ENCODE results near the gene SMCO3.

The SMCO3 gene

GRCh38 chr12:14828892-14829291 lies 14.9 kb upstream of the SMCO3 start:
- DNase-seq (ENCODE audit: low read depth in 1 of 2, low spot score in 1 of 2) = no peak

- DNase-seq (ENCODE audit: low read depth in 1 of 2, low spot score in 1 of 2) = no peak
Measured at GRCh38 chr12:14827043-14827442, 13.1 kb upstream of the SMCO3 start.

- DNase-seq (ENCODE audit: low read depth in 1 of 2, low spot score in 1 of 2) = no peak
Measured at GRCh38 chr12:14826491-14826890, 12.5 kb upstream of the SMCO3 start.

- DNase-seq (ENCODE audit: low read depth in 1 of 2, low spot score in 1 of 2) = no peak
Measured at GRCh38 chr12:14825256-14825655, 11.3 kb upstream of the SMCO3 start.

- no peak for DNase-seq (ENCODE audit: low read depth in 1 of 2, low spot score in 1 of 2)
Measured at GRCh38 chr12:14824012-14824634, 10.1 kb upstream of the SMCO3 start.

- DNase-seq (ENCODE audit: low read depth in 1 of 2, low spot score in 1 of 2) = no peak
Measured at GRCh38 chr12:14811486-14811885, 2.5 kb downstream of the SMCO3 start.

- no peak for DNase-seq (ENCODE audit: low read depth in 1 of 2, low spot score in 1 of 2)
Measured at GRCh38 chr12:14810953-14811483, 3.0 kb downstream of the SMCO3 start.

- no peak for DNase-seq (ENCODE audit: low read depth in 1 of 2, low spot score in 1 of 2)
Measured at GRCh38 chr12:14810167-14810952, 3.6 kb downstream of the SMCO3 start.

GRCh38 chr12:14803830-14804160 lies 10.2 kb downstream of the SMCO3 start:
- DNase-seq (ENCODE audit: low read depth in 1 of 2, low spot score in 1 of 2) = no peak

- DNase-seq (ENCODE audit: low read depth in 1 of 2, low spot score in 1 of 2) = peak; percentile 68 to 70
Measured at GRCh38 chr12:14803011-14803829, 10.8 kb downstream of the SMCO3 start, which contains the start of the genes C12orf60 and WBP11. Gene C12orf60, plus strand, starts transcription at chr12:14803670. Its CDS starts 19,266 bp downstream, at chr12:14822936. Gene WBP11, minus strand, starts transcription at chr12:14803478. Its CDS starts 2,095 bp downstream, at chr12:14801383.

- no peak for DNase-seq (ENCODE audit: low read depth in 1 of 2, low spot score in 1 of 2)
Measured at GRCh38 chr12:14802721-14803010, 11.3 kb downstream of the SMCO3 start.

GRCh38 chr12:14802247-14802646 lies 11.7 kb downstream of the SMCO3 start:
- no peak for DNase-seq (ENCODE audit: low read depth in 1 of 2, low spot score in 1 of 2)

- no peak for DNase-seq (ENCODE audit: low read depth in 1 of 2, low spot score in 1 of 2)
Measured at GRCh38 chr12:14795028-14795448, 18.9 kb downstream of the SMCO3 start.

GRCh38 chr12:14785568-14785967 lies 28.4 kb downstream of the SMCO3 start:
- DNase-seq (ENCODE audit: low read depth in 1 of 2, low spot score in 1 of 2) = no peak

GRCh38 chr12:14784471-14784870 lies 29.5 kb downstream of the SMCO3 start:
- no peak for DNase-seq (ENCODE audit: low read depth in 1 of 2, low spot score in 1 of 2)

GRCh38 chr12:14782756-14783155 lies 31.2 kb downstream of the SMCO3 start:
- DNase-seq (ENCODE audit: low read depth in 1 of 2, low spot score in 1 of 2) = no peak

- DNase-seq (ENCODE audit: low read depth in 1 of 2, low spot score in 1 of 2) = no peak
Measured at GRCh38 chr12:14781563-14781962, 32.4 kb downstream of the SMCO3 start.

- no peak for DNase-seq (ENCODE audit: low read depth in 1 of 2, low spot score in 1 of 2)
Measured at GRCh38 chr12:14780859-14781258, 33.1 kb downstream of the SMCO3 start.

- no peak for DNase-seq (ENCODE audit: low read depth in 1 of 2, low spot score in 1 of 2)
Measured at GRCh38 chr12:14779834-14780233, 34.1 kb downstream of the SMCO3 start.

- DNase-seq (ENCODE audit: low read depth in 1 of 2, low spot score in 1 of 2) = no peak
Measured at GRCh38 chr12:14777271-14777670, 36.7 kb downstream of the SMCO3 start.

GRCh38 chr12:14776236-14776961 lies 37.6 kb downstream of the SMCO3 start:
- no peak for DNase-seq (ENCODE audit: low read depth in 1 of 2, low spot score in 1 of 2)
